H1 (cell line): ENCODE data around the gene ADAMTS13. TPM values are rescaled to one million over a fixed set of nuclear protein-coding genes. Genes with fewer than 3 reads are reported as not detected.

Experiments
- CTCF ChIA-PET: fragments of 300-600 bp; sonication (Branson Sonifier 250); formaldehyde crosslinking; loops from one replicate; lab custom pipeline; 2021; ENCODE audit not compliant: partially characterized antibody; lab: Charles Lee
- POLR2A ChIA-PET: fragments of 300-600 bp; sonication (Branson Sonifier 250); formaldehyde crosslinking; loops from one replicate; lab custom pipeline; 2021; ENCODE audit warnings: inconsistent platforms; ENCODE audit not compliant: partially characterized antibody; lab: Charles Lee
- DNase-seq, 2 experiments: peaks; one replicate each; pipeline versions ENCODE4 v3.0.0 to v3.0.0-alpha.2; 2010 to 2022; ENCODE audit warnings: low spot score in 2 of 2, low read depth in 1 of 2, mixed read lengths in 1 of 2
- FAIRE-seq: peaks from 2 replicates; lab custom pipeline; 2011; peaks lifted over from hg19 to GRCh38; lab: Jason Lieb, UNC
- H2AFZ ChIP-seq: 2 replicates; pipeline ENCODE4 v1.8.1; 2012; ENCODE audit warnings: low read length, inconsistent platforms
- H2AK5ac ChIP-seq: 2 replicates; pipeline ENCODE4 v1.6.1; 2013; ENCODE audit warnings: low read depth, low read length
- H2BK120ac ChIP-seq: replicated peaks from 2 replicates; pipeline ENCODE3; 2013; ENCODE audit warnings: low read depth, low read length, inconsistent platforms
- H2BK12ac ChIP-seq: 2 replicates; pipeline ENCODE4 v1.6.1; 2013; ENCODE audit warnings: low read depth, low read length
- H2BK15ac ChIP-seq: 2 replicates; pipeline ENCODE4 v1.6.1; 2013; ENCODE audit warnings: low read length
- H2BK20ac ChIP-seq: 2 replicates; pipeline ENCODE4 v1.6.1; 2013; ENCODE audit warnings: low read length
- H2BK5ac ChIP-seq: 2 replicates; pipeline ENCODE4 v1.6.1; 2013; ENCODE audit warnings: low read depth, low read length
- H3K14ac ChIP-seq: 2 replicates; pipeline ENCODE4 v1.6.1; 2013; ENCODE audit warnings: inconsistent platforms; ENCODE audit not compliant: insufficient read length
- H3K18ac ChIP-seq: 2 replicates; pipeline ENCODE4 v1.6.1; 2013; ENCODE audit warnings: low read length; ENCODE audit errors: extremely low read depth
- H3K23ac ChIP-seq: 2 replicates; pipeline ENCODE4 v1.6.1; 2013; ENCODE audit warnings: inconsistent platforms; ENCODE audit not compliant: insufficient read length
- H3K23me2 ChIP-seq: 2 replicates; pipeline ENCODE4 v1.6.1; 2013; ENCODE audit warnings: low read depth, low read length
- H3K27ac ChIP-seq: 2 replicates; pipeline ENCODE4 v1.6.1; 2011; ENCODE audit warnings: low read depth, low read length, inconsistent platforms
- H3K27me3 ChIP-seq, 4 experiments: replicated peaks in 1 of 4; 1 replicate in 1 of 4; 2 replicates in 3 of 4; pipeline versions ENCODE4 v1.6.1 to v1.8.1; 2011 to 2013; ENCODE audit warnings: low read length in 3 of 4, mild to moderate bottlenecking in 3 of 4, inconsistent platforms in 2 of 4, mixed read lengths in 2 of 4, moderate library complexity in 1 of 4; ENCODE audit not compliant: control insufficient read depth in 3 of 4, insufficient read depth in 3 of 4; ENCODE audit errors: extremely low read depth in 1 of 4
- H3K36me3 ChIP-seq, 4 experiments: 2 replicates each; pipeline versions ENCODE4 v1.6.1 to v1.8.1; 2011 to 2013; ENCODE audit warnings: mild to moderate bottlenecking in 4 of 4, low read length in 3 of 4, moderate library complexity in 2 of 4, control low read depth in 1 of 4, inconsistent platforms in 1 of 4; ENCODE audit not compliant: insufficient read depth in 4 of 4, control insufficient read depth in 2 of 4
- H3K4ac ChIP-seq: replicated peaks from 2 replicates; pipeline ENCODE3; 2013; ENCODE audit warnings: low read length, low read depth, mixed read lengths, inconsistent platforms; ENCODE audit not compliant: insufficient read length
- H3K4me1 ChIP-seq, 4 experiments: replicated peaks in 1 of 4; 1 replicate in 1 of 4; 2 replicates in 3 of 4; pipeline versions ENCODE4 v1.6.1 to v1.8.1; 2011 to 2013; ENCODE audit warnings: low read length in 3 of 4, inconsistent platforms in 2 of 4, mixed read lengths in 1 of 4; ENCODE audit not compliant: insufficient read depth in 4 of 4, control insufficient read depth in 3 of 4
- H3K4me2 ChIP-seq, 2 experiments: 2 replicates each; pipeline versions ENCODE4 v1.6.1 to v1.8.1; 2011 to 2013; ENCODE audit warnings: low read depth in 2 of 2, low read length in 2 of 2, control low read depth in 1 of 2, inconsistent platforms in 1 of 2, mild to moderate bottlenecking in 1 of 2; ENCODE audit not compliant: insufficient read depth in 1 of 2
- H3K4me3 ChIP-seq, 4 experiments: fragments of 200-600, 300-600 bp in 1 of 4; sonication (generic), shearing (Covaris generic), sonication (Bioruptor Twin) in 1 of 4; 2 replicates each; pipeline versions ENCODE4 v1.5.1 to v1.8.1; 2011 to 2016; ENCODE audit warnings: low read length in 4 of 4, low read depth in 3 of 4, control low read depth in 2 of 4, inconsistent platforms in 2 of 4, mild to moderate bottlenecking in 2 of 4, mixed read lengths in 1 of 4, moderate library complexity in 1 of 4; ENCODE audit not compliant: insufficient read depth in 2 of 4; ENCODE audit errors: extremely low read depth in 1 of 4
- H3K56ac ChIP-seq: replicated peaks from 2 replicates; pipeline ENCODE3; 2013; ENCODE audit warnings: low read depth, mild to moderate bottlenecking, mixed read lengths, low read length, inconsistent platforms; ENCODE audit not compliant: insufficient read length
- H3K79me1 ChIP-seq: 2 replicates; pipeline ENCODE4 v1.6.1; 2013; ENCODE audit warnings: low read depth, low read length, control low read depth
- H3K79me2 ChIP-seq, 2 experiments: 2 replicates each; pipeline versions ENCODE4 v1.6.1 to v1.8.1; 2012 to 2013; ENCODE audit warnings: low read length in 2 of 2, mild to moderate bottlenecking in 2 of 2, inconsistent platforms in 1 of 2; ENCODE audit not compliant: insufficient read depth in 2 of 2, control insufficient read depth in 1 of 2
- H3K9ac ChIP-seq, 4 experiments: replicated peaks in 1 of 4; 1 replicate in 1 of 4; 2 replicates in 3 of 4; pipeline versions ENCODE4 v1.6.1 to v1.8.1; 2011 to 2013; ENCODE audit warnings: low read depth in 3 of 4, low read length in 3 of 4, control low read depth in 2 of 4, mild to moderate bottlenecking in 2 of 4, moderate library complexity in 2 of 4, inconsistent platforms in 1 of 4; ENCODE audit errors: extremely low read depth in 1 of 4
- H3K9me3 ChIP-seq, 2 experiments: 2 replicates each; pipeline versions ENCODE4 v1.6.1 to v1.8.1; 2012 to 2013; ENCODE audit warnings: mild to moderate bottlenecking in 2 of 2, moderate library complexity in 2 of 2, control low read depth in 1 of 2, inconsistent platforms in 1 of 2, low read depth in 1 of 2, low read length in 1 of 2, mixed read lengths in 1 of 2; ENCODE audit not compliant: insufficient read depth in 2 of 2
- H4K20me1 ChIP-seq, 2 experiments: replicated peaks in 1 of 2; 2 replicates each; pipeline versions ENCODE3 to v1.8.1; 2011 to 2013; ENCODE audit warnings: inconsistent platforms in 2 of 2, low read length in 2 of 2, mild to moderate bottlenecking in 1 of 2; ENCODE audit not compliant: insufficient read depth in 2 of 2, control insufficient read depth in 1 of 2
- H4K5ac ChIP-seq: 2 replicates; pipeline ENCODE4 v1.6.1; 2013; ENCODE audit warnings: low read length, low read depth, mixed read lengths, inconsistent platforms; ENCODE audit not compliant: insufficient read length
- H4K8ac ChIP-seq: 2 replicates; pipeline ENCODE4 v1.8.0; 2013; ENCODE audit warnings: mild to moderate bottlenecking, moderate library complexity, low read length, inconsistent platforms; ENCODE audit not compliant: insufficient read depth; ENCODE audit errors: extremely low read depth
- H4K91ac ChIP-seq: replicated peaks from 2 replicates; pipeline ENCODE3; 2013; ENCODE audit warnings: low read length, mixed read lengths, inconsistent platforms; ENCODE audit not compliant: insufficient read length
- POLR2A ChIP-seq, 2 experiments: IDR thresholded peaks; 1 replicate in 1 of 2; 2 replicates in 1 of 2; pipeline ENCODE4 v1.6.1; 2011; ENCODE audit warnings: low read depth in 2 of 2, low read length in 2 of 2, mild to moderate bottlenecking in 2 of 2; ENCODE audit errors: control extremely low read depth in 1 of 2
- SUZ12 ChIP-seq: fragments of 200-600 bp; sonication (generic); IDR thresholded peaks from 2 replicates; pipeline ENCODE4 v1.6.1; 2012; ENCODE audit warnings: mild to moderate bottlenecking, inconsistent platforms, low read length, moderate library complexity, mixed read lengths
- WGBS, 2 experiments: shearing (Covaris generic) in 1 of 2; methylation state at CpG; one replicate each; pipeline versions ENCODE4 v1.1.6 to v1.1.7; 2013 to 2015; ENCODE audit warnings: low lambda C conversion rate in 2 of 2, mixed read lengths in 2 of 2, inconsistent platforms in 1 of 2, low coverage in 1 of 2, missing lambda C conversion rate in 1 of 2; ENCODE audit not compliant: insufficient replicate concordance in 2 of 2, insufficient coverage in 1 of 2, insufficient read length in 1 of 2; ENCODE audit errors: extremely low coverage in 1 of 2, missing lambda C conversion rate in 1 of 2; 5-methylcytosine and 5-hydroxymethylcytosine counted together
- polyA plus RNA-seq, 7 experiments: library from polyadenylated mRNA; depleted of rRNA in 3 of 7; stranded (reverse) in 5 of 7; unstranded in 2 of 7; fragments of >200 nt in 5 of 7; fragments of 200-250 nt in 2 of 7; gene quantifications; 1 replicate in 5 of 7; 2 replicates in 1 of 7; 4 replicates in 1 of 7; pipeline versions ENCODE4 v1.2.1 to v1.2.3, GENCODE V29; 2011 to 2013; ENCODE audit warnings: missing spikeins in 2 of 7, mixed read lengths in 2 of 7
- total RNA-seq: library from RNA; stranded (reverse); fragmentation: NEBNext Ultra II Directional; extraction: Animal tissue kit (Norgen Biotek cat#: 25700); gene quantifications from 2 replicates; pipeline ENCODE4 v1.2.1, GENCODE V29; 2021
- TF ChIP-seq, protein P1 (sequence below): IDR thresholded peaks from 2 replicates; pipeline ENCODE4 v1.6.1; 2012; ENCODE audit warnings: inconsistent platforms

Gene ADAMTS13
- total and polyA plus RNA-seq, 2 of the 8 experiments (the other 6 are each of a cell fraction or from before 2014, with no cell fraction given), result 4.4 to 5.8 TPM

DNA sequence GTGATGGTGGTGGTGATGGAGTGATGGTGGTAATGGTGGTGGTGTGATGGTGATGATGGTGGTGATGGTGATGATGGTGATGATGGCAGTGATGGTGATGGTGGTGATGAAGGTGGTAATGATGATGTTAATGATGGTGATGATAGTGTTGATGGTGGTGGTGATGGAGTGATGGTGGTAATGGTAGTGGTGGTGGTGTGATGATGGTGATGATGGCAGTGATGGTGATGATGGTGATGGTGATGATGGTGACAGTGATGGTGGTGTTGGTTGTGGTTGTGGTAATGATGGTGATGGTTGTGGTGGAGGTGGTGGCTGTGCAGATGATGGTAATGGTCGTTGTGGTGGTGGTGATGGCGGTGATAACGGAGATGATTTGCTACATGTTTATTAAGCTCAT is 38.7 kb upstream of the ADAMTS13 start:
- Histone ChIP-seq H3K56ac (peak overlapping the region; percentile 99), H3K36me3 (no peaks in the 10 kb centered on the region; a peak in 1 of 8 replicates), H3K4ac (no peak overlapping the region), H2BK5ac (no peak overlapping the region), H3K9ac (no peak overlapping the region), H4K20me1 (peaks cover 0 to 15% of the 10 kb centered on the region in 2 experiments), H2AFZ (no peak overlapping the region), H3K14ac (no peak overlapping the region), H4K91ac (no peak overlapping the region), H3K79me1 (no peaks in the 10 kb centered on the region), H3K18ac (no peak overlapping the region), H3K27me3 (peaks cover 0 to 2% (median under 1%) of the 10 kb centered on the region in 4 experiments; a peak in 3 of 7 replicates), H2AK5ac (no peak overlapping the region), H3K9me3 (peaks cover 0 to 11% of the 10 kb centered on the region in 2 experiments; a peak in 2 of 4 replicates), H2BK20ac (no peak overlapping the region), H3K4me2 (no peak overlapping the region), H3K4me1 (no peaks in the 10 kb centered on the region; a peak in 1 of 7 replicates), H4K5ac (no peak overlapping the region), H4K8ac (no peak overlapping the region), H3K79me2 (no peaks in the 10 kb centered on the region), H2BK15ac (no peak overlapping the region), H2BK12ac (no peak overlapping the region), H3K23me2 (peaks cover 16% of the 10 kb centered on the region; the same call in 1 of the 2 replicates), H2BK120ac (no peak overlapping the region), H3K23ac (no peak overlapping the region), H3K27ac (no peak overlapping the region), H3K4me3 (no peak overlapping the region)
- TF ChIP-seq, protein P1, sequence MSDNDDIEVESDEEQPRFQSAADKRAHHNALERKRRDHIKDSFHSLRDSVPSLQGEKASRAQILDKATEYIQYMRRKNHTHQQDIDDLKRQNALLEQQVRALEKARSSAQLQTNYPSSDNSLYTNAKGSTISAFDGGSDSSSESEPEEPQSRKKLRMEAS, result no peak
- TF ChIP-seq SUZ12 (no peak), POLR2A (IDR thresholded peaks at IDR 0.05; ENCODE audit: control extremely low read depth in 1 of 2, low read depth in 2 of 2, low read length in 2 of 2) (no peak)
- ChIA-PET CTCF (interaction anchor here (0.9 to 4.7 kb wide), 3 partner anchors 13 to 103 kb away, joined by 3 to 52 read pairs (median 3); no protein-coding TSS in a partner anchor), POLR2A (no interaction called here)
- 100% methylated on average over 3 of the region's 3 CpGs; no CpG with 5 or more reads in 1 of the 2 experiments for WGBS, 2 experiments
- FAIRE-seq (no peak), DNase-seq (no peak)
